Measurements from ENCODE around the gene ALKAL2.
A peak's percentile ranks its signal among the peaks of the same experiment; 100 is the strongest.

The ALKAL2 gene

DNA sequence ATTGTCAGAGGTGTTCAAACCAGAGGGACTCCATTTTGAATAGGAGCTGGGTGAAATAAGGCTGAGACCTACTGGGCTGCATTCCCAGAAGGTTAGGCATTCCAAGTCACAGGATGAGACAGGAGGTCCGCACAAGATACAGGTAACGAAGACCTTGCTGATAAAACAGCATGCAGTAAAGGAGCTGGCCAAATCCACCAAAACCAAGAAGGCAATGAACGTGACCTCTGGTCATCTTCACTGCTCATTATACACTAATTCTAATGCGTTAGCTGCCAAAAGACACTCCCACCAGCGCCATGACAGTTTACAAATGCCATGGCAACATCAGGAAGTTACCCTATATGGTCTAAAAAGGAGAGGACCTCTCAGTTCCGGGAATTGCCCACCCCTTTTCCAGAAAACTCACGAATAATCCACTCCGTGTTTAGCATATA, 34.7 kb downstream of the ALKAL2 start:
- TF ChIP-seq, protein P1, sequence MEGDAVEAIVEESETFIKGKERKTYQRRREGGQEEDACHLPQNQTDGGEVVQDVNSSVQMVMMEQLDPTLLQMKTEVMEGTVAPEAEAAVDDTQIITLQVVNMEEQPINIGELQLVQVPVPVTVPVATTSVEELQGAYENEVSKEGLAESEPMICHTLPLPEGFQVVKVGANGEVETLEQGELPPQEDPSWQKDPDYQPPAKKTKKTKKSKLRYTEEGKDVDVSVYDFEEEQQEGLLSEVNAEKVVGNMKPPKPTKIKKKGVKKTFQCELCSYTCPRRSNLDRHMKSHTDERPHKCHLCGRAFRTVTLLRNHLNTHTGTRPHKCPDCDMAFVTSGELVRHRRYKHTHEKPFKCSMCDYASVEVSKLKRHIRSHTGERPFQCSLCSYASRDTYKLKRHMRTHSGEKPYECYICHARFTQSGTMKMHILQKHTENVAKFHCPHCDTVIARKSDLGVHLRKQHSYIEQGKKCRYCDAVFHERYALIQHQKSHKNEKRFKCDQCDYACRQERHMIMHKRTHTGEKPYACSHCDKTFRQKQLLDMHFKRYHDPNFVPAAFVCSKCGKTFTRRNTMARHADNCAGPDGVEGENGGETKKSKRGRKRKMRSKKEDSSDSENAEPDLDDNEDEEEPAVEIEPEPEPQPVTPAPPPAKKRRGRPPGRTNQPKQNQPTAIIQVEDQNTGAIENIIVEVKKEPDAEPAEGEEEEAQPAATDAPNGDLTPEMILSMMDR (IDR thresholded peaks at IDR 0.05; ENCODE audit: borderline replicate concordance, control extremely low read depth, extremely low read depth, insufficient read depth, missing control alignments), result no peak
- DNase-seq (ENCODE audit: low spot score), result no peak
- in situ Hi-C loops (cut with MboI; ENCODE audit: low sequenced_read_pairs, unreplicated experiment), result no loop called here

DNA sequence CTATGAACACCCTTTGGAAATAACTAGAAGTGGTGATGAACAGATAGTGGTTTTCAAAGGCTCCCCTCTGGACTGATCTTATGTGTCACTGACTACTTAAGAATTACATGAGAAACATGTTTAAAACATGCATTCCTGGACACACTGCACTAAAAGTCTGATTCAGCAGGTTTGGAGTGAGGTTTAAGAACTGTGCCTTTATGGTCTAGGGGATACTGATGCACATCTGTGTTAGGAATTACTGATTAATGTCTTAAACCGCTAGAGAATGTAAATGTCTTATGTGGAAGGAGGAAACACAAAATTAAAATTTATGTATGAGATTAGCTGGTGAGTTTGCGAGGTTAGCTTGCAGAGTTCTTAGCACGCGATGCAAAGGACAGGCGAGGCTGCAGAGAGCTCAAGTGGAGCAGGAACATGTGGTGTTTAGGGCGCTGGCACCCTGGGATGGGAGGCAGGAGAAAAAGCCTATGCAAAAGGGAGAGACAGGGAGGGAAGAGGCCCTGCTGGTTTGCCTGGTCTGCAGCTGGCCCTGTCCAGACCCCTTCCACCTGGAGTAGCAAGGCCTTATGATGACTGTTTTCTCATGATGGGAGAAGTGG, 35.8 kb downstream of the ALKAL2 start:
- no peak for DNase-seq (ENCODE audit: low spot score)
- in situ Hi-C loops (cut with MboI; ENCODE audit: low sequenced_read_pairs, unreplicated experiment), result no loop called here
- TF ChIP-seq, protein P1 (IDR thresholded peaks at IDR 0.05; ENCODE audit: borderline replicate concordance, control extremely low read depth, extremely low read depth, insufficient read depth, missing control alignments), result no peak

DNA sequence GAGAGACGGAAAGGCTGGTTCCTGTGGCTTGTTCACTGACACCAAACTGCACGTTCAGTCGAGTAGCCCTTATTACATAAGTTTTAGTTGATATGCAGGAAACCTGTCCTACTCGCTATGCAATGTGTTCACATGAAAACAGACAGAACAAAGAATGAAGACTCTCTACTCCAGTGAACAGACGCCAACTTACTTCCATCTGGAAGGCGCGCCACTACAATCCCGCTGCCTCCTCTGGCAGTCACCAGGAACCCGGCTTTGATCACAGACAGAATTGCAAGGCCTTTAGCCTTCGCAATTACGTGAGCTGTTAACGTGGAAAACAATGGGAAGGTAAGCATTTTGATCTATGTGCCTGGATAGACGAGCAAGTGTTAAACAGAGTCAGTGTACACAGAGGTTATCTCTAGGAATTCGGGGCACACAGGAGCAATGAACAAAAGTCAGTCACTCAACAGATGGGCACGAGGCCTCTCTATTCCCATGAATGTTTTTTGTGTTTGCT, 38.3 kb downstream of the ALKAL2 start:
- in situ Hi-C loops (cut with MboI; ENCODE audit: low sequenced_read_pairs, unreplicated experiment), result no loop called here
- TF ChIP-seq, protein P1 (IDR thresholded peaks at IDR 0.05; ENCODE audit: borderline replicate concordance, control extremely low read depth, extremely low read depth, insufficient read depth, missing control alignments), result no peak
- no peak for DNase-seq (ENCODE audit: low spot score)

DNA sequence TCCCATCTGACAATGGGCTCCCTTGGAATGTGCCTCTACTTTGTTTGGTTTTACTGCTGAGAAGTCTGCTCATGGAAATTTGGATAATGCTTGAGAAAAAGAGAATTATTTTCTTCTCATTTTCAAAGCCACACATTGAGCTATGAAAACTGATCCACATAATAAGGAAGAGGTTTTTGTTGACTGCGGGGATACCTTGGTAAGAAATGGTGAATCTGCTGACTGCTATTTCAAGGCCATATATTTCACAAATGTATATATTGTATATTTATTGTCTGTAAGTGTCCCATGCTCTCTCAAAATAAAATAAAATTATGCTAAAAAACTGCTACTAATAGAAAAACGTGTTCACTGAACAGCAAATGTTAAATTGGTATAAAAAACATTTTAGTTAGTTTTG, 39.2 kb downstream of the ALKAL2 start:
- TF ChIP-seq, protein P1 (IDR thresholded peaks at IDR 0.05; ENCODE audit: borderline replicate concordance, control extremely low read depth, extremely low read depth, insufficient read depth, missing control alignments), result no peak
- DNase-seq (ENCODE audit: low spot score), result no peak
- in situ Hi-C loops (cut with MboI; ENCODE audit: low sequenced_read_pairs, unreplicated experiment), result no loop called here

DNA sequence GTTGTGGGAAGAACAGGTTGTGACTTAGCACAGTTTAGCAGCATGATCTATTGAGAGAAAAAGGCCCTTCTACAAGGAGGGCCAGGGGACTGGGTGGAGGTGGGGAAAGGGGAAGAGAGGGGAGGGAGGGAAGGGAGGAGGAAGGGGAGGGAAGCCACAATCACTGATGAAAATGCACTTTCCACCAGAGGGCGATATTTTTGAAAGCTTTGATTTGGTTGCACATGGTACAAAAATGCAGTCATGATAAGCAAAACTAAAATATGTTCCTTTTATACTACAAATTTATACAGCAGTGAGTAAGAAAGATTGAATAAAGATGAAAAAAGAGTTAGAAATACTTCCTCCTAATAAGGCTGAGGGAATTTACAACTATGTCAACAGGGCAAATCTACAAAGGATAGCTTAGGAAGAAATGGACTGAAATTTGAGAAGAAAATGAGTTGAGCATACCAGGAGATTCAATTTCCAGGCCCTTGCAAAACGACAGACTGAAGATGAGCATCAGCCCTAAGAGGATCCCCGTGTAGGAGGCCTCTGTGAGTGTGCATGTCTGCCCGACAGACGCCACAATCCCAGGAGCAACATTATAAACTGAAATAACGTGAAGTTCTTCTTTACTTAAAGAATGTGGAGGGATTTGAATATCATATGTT, 41.3 kb downstream of the ALKAL2 start:
- TF ChIP-seq, protein P1 (IDR thresholded peaks at IDR 0.05; ENCODE audit: borderline replicate concordance, control extremely low read depth, extremely low read depth, insufficient read depth, missing control alignments), result peak; percentile 15
- no peak for DNase-seq (ENCODE audit: low spot score)
- in situ Hi-C loops (cut with MboI; ENCODE audit: low sequenced_read_pairs, unreplicated experiment), result no loop called here

DNA sequence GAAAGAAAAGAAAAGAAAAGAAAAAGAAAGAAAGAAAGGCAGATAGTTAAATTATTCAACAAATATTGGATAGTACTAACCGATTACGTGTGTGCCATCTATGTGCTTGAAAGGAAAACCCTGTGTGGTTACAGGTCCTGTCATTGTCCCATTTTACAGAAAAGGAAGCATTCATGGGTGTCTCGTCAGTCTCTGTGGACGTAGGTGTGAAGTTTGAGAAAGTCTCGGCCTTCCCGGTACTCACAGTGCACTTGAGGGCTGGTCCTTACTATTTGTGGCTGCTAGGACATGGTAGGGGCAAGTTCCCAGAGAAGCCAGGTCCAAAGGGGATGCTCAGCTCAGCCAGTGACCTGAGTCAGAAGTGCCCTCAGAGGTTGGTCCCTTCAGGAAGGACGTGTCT, 43.3 kb downstream of the ALKAL2 start:
- TF ChIP-seq, protein P1 (IDR thresholded peaks at IDR 0.05; ENCODE audit: borderline replicate concordance, control extremely low read depth, extremely low read depth, insufficient read depth, missing control alignments), result no peak
- in situ Hi-C loops (cut with MboI; ENCODE audit: low sequenced_read_pairs, unreplicated experiment), result no loop called here
- no peak for DNase-seq (ENCODE audit: low spot score)
